Esophagus muscularis mucosa (tissue), 4 donors: ENCODE measurements around the gene ST7.

Experiments used
- CTCF ChIP-seq, 3 experiments: fragments of 200-600 bp in 2 of 3; fragments of 450-650 bp in 1 of 3; sonication (generic) in 2 of 3; IDR thresholded peaks; one replicate each; pipeline ENCODE4 v1.5.1; 2017 to 2019; ENCODE audit warnings: antibody characterized with exemption in 3 of 3, mild to moderate bottlenecking in 2 of 3, moderate library complexity in 1 of 3
- EP300 ChIP-seq: sonication (generic); formaldehyde crosslinking; IDR thresholded peaks from one replicate; pipeline ENCODE4 v1.6.1; 2017; ENCODE audit warnings: antibody characterized with exemption
- POLR2A ChIP-seq: fragments of 450-650 bp; IDR thresholded peaks from one replicate; pipeline ENCODE4 v1.6.1; 2017; ENCODE audit warnings: antibody characterized with exemption, moderate library complexity, mild to moderate bottlenecking, low read depth

GRCh38 chr7:116979430-116979829 lies 26.1 kb downstream of the ST7 start:
- no peak for TF ChIP-seq POLR2A
- TF ChIP-seq EP300 = no peak
- no peak for TF ChIP-seq CTCF (IDR thresholded peaks at IDR 0.05)
